Stimulated activated naive CD8-positive, alpha-beta T cell treated with anti-CD3 and anti-CD28 coated beads, Interleukin-15, amount 100 ng/mL, for 72 hours (primary cell): ENCODE data around the gene FUT7.
"Not testable (repeated sequence)": the region's sequence is repeated elsewhere in the genome, so short reads cannot be mapped to it uniquely, and the experiment has no call there.

ENCODE experiments used
- ATAC-seq: fragments of 150-1000 bp; cut with Tn5 transposase; 2 replicates; pipeline ENCODE4 v1.10.0; 2021; ENCODE audit warnings: mild to moderate bottlenecking, moderate library complexity
- DNase-seq, 2 donors: peaks; one replicate each; pipeline ENCODE4 v3.0.0; 2021 to 2022
- H3K27ac Mint-ChIP-seq, 2 donors: one replicate each; pipeline ENCODE4 v1.8.0; 2022; ENCODE audit warnings: mild to moderate bottlenecking in 2 of 2, mixed read lengths in 2 of 2, moderate library complexity in 2 of 2
- H3K27me3 Mint-ChIP-seq: one replicate; pipeline ENCODE4 v1.8.0; 2022; ENCODE audit warnings: mixed read lengths
- H3K4me1 Mint-ChIP-seq: one replicate; pipeline ENCODE4 v1.8.0; 2022; ENCODE audit warnings: mild to moderate bottlenecking, mixed read lengths
- H3K4me3 Mint-ChIP-seq, 2 donors: one replicate each; pipeline ENCODE4 v1.8.0; 2022; ENCODE audit warnings: mild to moderate bottlenecking in 2 of 2, mixed read lengths in 2 of 2, moderate library complexity in 1 of 2
- H3K9me3 Mint-ChIP-seq, 2 donors: one replicate each; pipeline ENCODE4 v1.8.0; 2022; ENCODE audit warnings: mixed read lengths in 2 of 2

FUT7 gene

DNA sequence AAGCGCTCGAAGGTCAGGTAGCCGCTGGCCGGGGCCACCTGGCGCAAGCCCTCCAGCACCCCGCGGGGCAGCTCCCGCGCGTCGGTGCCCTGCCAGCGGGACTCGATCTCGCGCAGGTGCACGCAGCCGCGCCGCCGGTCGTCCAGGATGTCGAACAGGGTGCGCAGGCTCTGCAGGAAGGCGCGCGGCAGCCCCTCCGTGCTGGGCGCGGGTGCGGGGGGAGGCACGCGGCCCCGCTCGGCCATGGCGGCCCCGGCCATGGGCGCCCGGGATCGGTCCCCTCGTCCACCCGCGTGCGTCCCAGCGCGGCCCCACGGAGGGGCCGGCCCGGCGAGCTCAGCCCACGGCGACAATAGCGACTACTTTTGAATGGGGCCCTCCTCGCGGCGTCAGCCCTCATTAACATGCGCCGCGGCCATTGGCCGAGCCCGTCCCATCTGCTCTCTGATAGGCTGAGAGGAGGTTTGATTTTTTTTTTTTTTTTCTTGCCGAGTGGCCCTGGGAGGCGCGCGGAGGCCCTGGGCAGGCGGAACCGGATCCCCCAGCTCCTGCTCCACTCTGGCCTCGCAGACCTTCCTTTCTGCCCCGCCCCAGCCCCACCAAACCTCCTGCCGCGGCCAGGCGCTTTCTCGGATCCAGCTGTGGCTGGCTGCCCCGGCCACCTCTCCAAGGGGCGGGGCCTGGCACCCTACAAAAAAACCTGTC lies 38.5 kb upstream of the FUT7 start, which contains the start of gene SAPCD2:
SAPCD2 (minus strand) TSS at position 357 of the 705 bp plus-strand sequence; CDS start at position 260, 97 bp downstream.
- Mint-ChIP-seq H3K27ac (peak within 1 kb of the TSS; percentile 87 to 94), H3K9me3 (no peaks in the 10 kb centered on the region), H3K27me3 (no peaks in the 10 kb centered on the region), H3K4me1 (peaks cover 38% of the 10 kb centered on the region), H3K4me3 (peak within 1 kb of the TSS; percentile 83 to 86)
- ATAC-seq (peak; percentile 90), DNase-seq (peak; percentile 84 to 87)

GRCh38 chr9:137069508-137070091 lies 37.7 kb upstream of the FUT7 start:
- DNase-seq (peak in 1 of 2 donors; percentile 19), ATAC-seq (peak; percentile 29)
- Mint-ChIP-seq H3K27ac (no peak overlapping the region), H3K9me3 (no peaks in the 10 kb centered on the region), H3K27me3 (no peaks in the 10 kb centered on the region), H3K4me1 (peaks cover 38% of the 10 kb centered on the region), H3K4me3 (peak overlapping the region; percentile 72 to 75)

GRCh38 chr9:137068539-137069507 lies 36.9 kb upstream of the FUT7 start:
- no peak for ATAC-seq
- peaks cover 44% of the 10 kb centered on the region for H3K4me1 Mint-ChIP-seq
- H3K27ac Mint-ChIP-seq, result no peak overlapping the region
- no peaks in the 10 kb centered on the region for H3K27me3 Mint-ChIP-seq
- no peaks in the 10 kb centered on the region for H3K9me3 Mint-ChIP-seq
- peak in 1 of 2 donors; percentile 10 for DNase-seq
- H3K4me3 Mint-ChIP-seq, result peak overlapping the region; percentile 72 to 75

GRCh38 chr9:137067860-137068538 lies 36.1 kb upstream of the FUT7 start:
- Mint-ChIP-seq H3K27me3 (no peaks in the 10 kb centered on the region), H3K27ac (no peak overlapping the region), H3K9me3 (no peaks in the 10 kb centered on the region), H3K4me3 (peak overlapping the region; percentile 5 to 51), H3K4me1 (peaks cover 44% of the 10 kb centered on the region)
- ATAC-seq (peak; percentile 69), DNase-seq (peak; percentile 89 to 90)

GRCh38 chr9:137066096-137066861 lies 34.4 kb upstream of the FUT7 start:
- H3K9me3 Mint-ChIP-seq, result no peaks in the 10 kb centered on the region
- no peak overlapping the region for H3K27ac Mint-ChIP-seq
- H3K4me3 Mint-ChIP-seq, result no peak overlapping the region
- no peaks in the 10 kb centered on the region for H3K27me3 Mint-ChIP-seq
- H3K4me1 Mint-ChIP-seq, result peaks cover 33% of the 10 kb centered on the region
- ATAC-seq (no peak), DNase-seq (no peak)

- ATAC-seq (no peak), DNase-seq (no peak)
- no peaks in the 10 kb centered on the region for H3K27me3 Mint-ChIP-seq
- H3K27ac Mint-ChIP-seq, result no peak overlapping the region
- H3K4me3 Mint-ChIP-seq, result no peak overlapping the region
- no peaks in the 10 kb centered on the region for H3K9me3 Mint-ChIP-seq
- peaks cover 25% of the 10 kb centered on the region for H3K4me1 Mint-ChIP-seq
Measured at GRCh38 chr9:137065336-137065967, 33.6 kb upstream of the FUT7 start.

GRCh38 chr9:137064880-137065164 lies 32.9 kb upstream of the FUT7 start:
- Mint-ChIP-seq H3K27me3 (no peaks in the 10 kb centered on the region), H3K9me3 (no peaks in the 10 kb centered on the region), H3K4me1 (peaks cover 25% of the 10 kb centered on the region), H3K4me3 (no peak overlapping the region), H3K27ac (no peak overlapping the region)
- ATAC-seq (no peak), DNase-seq (no peak)

DNA sequence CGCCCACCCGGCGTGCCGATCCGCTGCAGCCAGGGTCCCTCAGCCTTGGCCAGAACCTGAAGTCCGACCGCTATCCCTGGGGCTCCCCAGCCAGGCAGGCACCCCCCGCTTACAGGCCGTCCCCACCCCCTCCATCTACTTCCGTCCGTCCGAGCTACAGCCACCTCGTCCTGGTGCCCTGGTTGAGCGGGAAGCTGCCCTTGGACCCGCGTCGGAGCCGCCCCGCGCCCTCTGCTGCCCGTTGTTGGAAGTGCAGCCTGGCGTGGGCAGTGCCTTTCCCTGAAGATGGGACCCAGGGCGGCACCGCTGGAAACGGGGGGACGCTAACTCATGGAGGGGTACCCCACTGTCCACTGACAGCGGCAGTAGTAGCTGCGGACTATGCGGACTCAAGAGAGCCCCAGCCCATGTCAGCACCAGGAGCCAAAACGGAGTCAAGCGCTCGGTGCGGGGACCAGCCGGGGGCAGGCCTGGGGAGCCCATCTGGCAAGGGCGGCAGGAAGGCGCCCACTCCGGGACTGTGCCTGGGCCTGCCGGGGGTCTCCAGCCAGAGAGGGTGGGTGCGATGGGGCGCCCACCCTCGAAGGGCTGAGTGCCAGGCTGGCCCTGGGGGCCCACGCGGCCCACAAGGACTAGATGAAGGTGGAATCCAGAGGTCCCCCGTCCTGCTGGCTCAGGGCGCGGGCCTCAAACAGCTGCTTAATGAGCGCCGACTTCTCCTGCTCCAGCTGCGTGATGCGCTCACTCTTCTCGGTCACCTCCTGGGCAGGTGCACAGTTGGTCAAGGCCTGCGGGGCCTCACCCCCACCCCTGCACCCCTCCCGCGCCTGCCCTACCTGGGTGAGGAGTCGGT lies 32.4 kb upstream of the FUT7 start:
- no peaks in the 10 kb centered on the region for H3K27me3 Mint-ChIP-seq
- H3K9me3 Mint-ChIP-seq, result no peaks in the 10 kb centered on the region
- DNase-seq, result peak; percentile 57 to 60
- peak; percentile 19 for ATAC-seq
- H3K4me3 Mint-ChIP-seq, result no peak overlapping the region
- H3K4me1 Mint-ChIP-seq, result peaks cover 22% of the 10 kb centered on the region
- H3K27ac Mint-ChIP-seq, result no peak overlapping the region

GRCh38 chr9:137063311-137064026 lies 31.6 kb upstream of the FUT7 start:
- Mint-ChIP-seq H3K9me3 (no peaks in the 10 kb centered on the region), H3K27ac (no peak overlapping the region), H3K4me3 (no peak overlapping the region), H3K4me1 (peaks cover 14% of the 10 kb centered on the region), H3K27me3 (no peaks in the 10 kb centered on the region)
- ATAC-seq, result no peak
- DNase-seq, result no peak

GRCh38 chr9:137062798-137063197 lies 30.9 kb upstream of the FUT7 start:
- DNase-seq, H3K9me3 Mint-ChIP-seq, ATAC-seq, H3K4me3 Mint-ChIP-seq, H3K27ac Mint-ChIP-seq, H3K27me3 Mint-ChIP-seq, H3K4me1 Mint-ChIP-seq: not testable (repeated sequence)

GRCh38 chr9:137062384-137062783 lies 30.5 kb upstream of the FUT7 start:
- Mint-ChIP-seq H3K9me3 (no peaks in the 10 kb centered on the region), H3K27ac (no peak overlapping the region), H3K27me3 (no peaks in the 10 kb centered on the region), H3K4me1 (peaks cover 5% of the 10 kb centered on the region), H3K4me3 (no peak overlapping the region)
- DNase-seq, result no peak
- ATAC-seq, result no peak

DNA sequence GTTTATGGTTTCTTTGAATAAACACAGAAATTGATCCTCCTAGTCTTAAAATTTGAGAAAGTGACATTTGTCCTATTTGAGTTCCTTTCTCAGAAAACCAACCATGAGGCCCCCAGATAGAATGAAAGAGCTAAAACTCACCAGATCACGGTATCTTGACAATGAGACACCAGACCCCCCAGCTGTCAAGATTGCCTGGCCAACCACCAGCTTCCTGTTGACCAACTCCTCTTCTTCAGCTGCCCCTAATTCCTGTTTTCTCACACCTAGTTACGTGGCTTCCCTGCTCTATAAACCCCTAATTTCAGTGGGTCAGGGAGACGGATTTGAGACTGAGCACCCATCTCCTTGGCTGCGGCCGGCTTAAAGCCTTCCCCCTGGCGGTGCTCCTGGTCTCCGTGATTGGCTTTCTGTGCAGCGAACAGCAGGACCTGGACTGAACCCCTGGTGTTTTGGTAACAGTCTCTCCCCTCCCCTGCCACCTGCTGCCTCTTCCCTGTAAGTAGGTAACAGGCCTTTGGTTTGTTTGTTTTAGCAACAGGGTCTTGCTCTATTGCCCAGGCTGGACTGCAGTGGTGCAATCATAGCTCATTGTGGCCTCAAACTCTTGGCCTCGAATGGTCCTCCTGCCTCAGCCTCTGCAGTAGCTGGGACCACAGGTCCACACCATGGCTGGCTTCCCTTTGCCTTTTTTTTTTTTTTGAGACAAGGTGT lies 26.8 kb upstream of the FUT7 start:
- DNase-seq (no peak), ATAC-seq (no peak)
- Mint-ChIP-seq H3K27ac (no peak overlapping the region), H3K4me1 (peaks cover 5% of the 10 kb centered on the region), H3K27me3 (peaks cover 8% of the 10 kb centered on the region), H3K4me3 (no peak overlapping the region), H3K9me3 (no peaks in the 10 kb centered on the region)

- no peak for DNase-seq
- Mint-ChIP-seq H3K27me3 (peaks cover 15% of the 10 kb centered on the region), H3K4me3 (no peak overlapping the region), H3K27ac (no peak overlapping the region), H3K9me3 (no peaks in the 10 kb centered on the region), H3K4me1 (peaks cover 11% of the 10 kb centered on the region)
- ATAC-seq, result no peak
Measured at GRCh38 chr9:137057545-137057944, 25.7 kb upstream of the FUT7 start.
